Activated CD4-positive, alpha-beta memory T cell treated with anti-CD3 and anti-CD28 coated beads for 36 hours (primary cell): ENCODE results near the gene TOR2A. TPM values are rescaled to one million over a fixed set of nuclear protein-coding genes. Genes with fewer than 3 reads are reported as not detected.

Experiments used
- total RNA-seq, 2 experiments: library from RNA; stranded (reverse); gene quantifications; one replicate each; pipeline ENCODE4 v1.2.3, GENCODE V29; 2021

Gene TOR2A
- total RNA-seq, 2 experiments from 2014 or later, result 12.7 to 16.2 TPM

Other genes starting within 250 kb of the TOR2A start
- gene STXBP1, start 123.0 kb downstream of the TOR2A start, total RNA-seq, result 10 to 100 TPM; 27.3 to 27.8 TPM
- gene CFAP157, start 28.3 kb downstream of the TOR2A start, total RNA-seq, result under 1 TPM in 1 of 2 experiments, not detected in 1; 0.10 TPM
- gene PTRH1, start 19.6 kb downstream of the TOR2A start, total RNA-seq, result 10 to 100 TPM; 20.9 to 22.7 TPM
- gene TTC16, start 19.2 kb downstream of the TOR2A start, total RNA-seq, result under 1 TPM; 0.61 to 0.69 TPM
- 10 to 100 TPM; 34.5 to 35.3 TPM for gene SH2D3C, start 43.4 kb upstream of the TOR2A start, total RNA-seq
- 10 to 100 TPM; 99.4 to 99.6 TPM for gene CDK9, start 50.7 kb upstream of the TOR2A start, total RNA-seq
- 10 to 100 TPM; 80.0 to 83.9 TPM for gene FPGS, start 67.6 kb upstream of the TOR2A start, total RNA-seq
- gene ENG, start 119.4 kb upstream of the TOR2A start, total RNA-seq, result 10 to 100 TPM; 12.0 to 12.2 TPM
- 10 to 100 TPM; 27.7 to 28.5 TPM for gene AK1, start 142.4 kb upstream of the TOR2A start, total RNA-seq
- 10 to 100 TPM; 50.1 to 53.8 TPM for gene ST6GALNAC6, start 164.3 kb upstream of the TOR2A start, total RNA-seq
- gene ST6GALNAC4, start 181.7 kb upstream of the TOR2A start, total RNA-seq, result 10 to 100 TPM; 21.2 to 23.5 TPM
- 1 to 10 TPM in 1 of 2 experiments, under 1 TPM in 1; 0.94 to 2.9 TPM for gene PIP5KL1, start 195.5 kb upstream of the TOR2A start, total RNA-seq
- gene DPM2, start 202.6 kb upstream of the TOR2A start, total RNA-seq, result 10 to 100 TPM; 41.5 to 42.0 TPM
- 10 to 100 TPM; 50.7 to 58.0 TPM for gene EEIG1, start 245.7 kb upstream of the TOR2A start, total RNA-seq